GM12878 (cell line): Measurements from ENCODE around the gene NUP62. TPM values are rescaled to one million over a fixed set of nuclear protein-coding genes. Genes with fewer than 3 reads are reported as not detected.
A peak's percentile ranks its signal among the peaks of the same experiment; 100 is the strongest.

Source experiments
- ATAC-seq: fragments of 200-7000 bp; cut with Tn5 transposase; 3 replicates; pipeline ENCODE4 v1.9.1; 2020; ENCODE audit warnings: mild to moderate bottlenecking, moderate library complexity
- BruUV-seq: library from RNA; stranded (reverse); fragments of 400-500 nt; replicated peaks from 2 replicates; lab custom pipeline; 2021; lab: Mats Ljungman, UMichigan
- CTCF ChIA-PET: fragments of 300-600 bp; sonication (Branson Sonifier 250); formaldehyde crosslinking; extraction: SDS; loops from one replicate; lab custom pipeline; 2021; ENCODE audit warnings: inconsistent platforms; lab: Yijun Ruan, JAX
- POLR2A ChIA-PET: fragments of 350-600 bp; formaldehyde crosslinking; extraction: SDS; loops from one replicate; lab custom pipeline; 2021; ENCODE audit warnings: inconsistent platforms; lab: Charles Lee
- RAD21 ChIA-PET: fragments of 300-600 bp; sonication (Branson Sonifier 250); formaldehyde crosslinking; loops from one replicate; lab custom pipeline; 2023; ENCODE audit warnings: antibody characterized with exemption; ENCODE audit not compliant: unreplicated experiment; lab: Charles Lee
- SMC1A ChIA-PET: fragments of 300-600 bp; sonication (Branson Sonifier 250); formaldehyde crosslinking; loops from one replicate; lab custom pipeline; 2023; ENCODE audit not compliant: unreplicated experiment, uncharacterized antibody; lab: Charles Lee
- DNase-seq: peaks from one replicate; pipeline ENCODE4 v3.0.0-alpha.2; 2011; ENCODE audit warnings: low read depth, low spot score
- FAIRE-seq: peaks from 3 replicates; lab custom pipeline; 2011; peaks lifted over from hg19 to GRCh38; lab: Jason Lieb, UNC
- H2AFZ ChIP-seq: 2 replicates; pipeline ENCODE4 v1.6.0; 2011; ENCODE audit warnings: low read depth, low read length, control low read depth; ENCODE audit not compliant: control insufficient read depth
- H3K27ac ChIP-seq: 2 replicates; pipeline ENCODE4 v1.5.1; 2011; ENCODE audit warnings: control low read depth; ENCODE audit not compliant: control insufficient read depth, insufficient read depth
- H3K27me3 ChIP-seq, 2 experiments: replicated peaks in 1 of 2; 2 replicates each; pipeline versions ENCODE4 v1.6.0 to v1.6.1; 2011; ENCODE audit warnings: low read length in 1 of 2; ENCODE audit not compliant: control insufficient read depth in 2 of 2, insufficient read depth in 2 of 2
- H3K36me3 ChIP-seq, 2 experiments: 2 replicates each; pipeline ENCODE4 v1.5.1; 2011; ENCODE audit warnings: low read length in 1 of 2; ENCODE audit not compliant: control insufficient read depth in 2 of 2, insufficient read depth in 2 of 2
- H3K4me1 ChIP-seq: 2 replicates; pipeline ENCODE4 v1.6.1; 2011; ENCODE audit warnings: mild to moderate bottlenecking, low read length, moderate library complexity, mixed read lengths; ENCODE audit not compliant: control insufficient read depth, insufficient read depth
- H3K4me2 ChIP-seq: 2 replicates; pipeline ENCODE4 v1.6.0; 2011; ENCODE audit warnings: control low read depth; ENCODE audit not compliant: control insufficient read depth, insufficient read depth
- H3K4me3 ChIP-seq: fragments of 200-600 bp; sonication (generic); 2 replicates; pipeline ENCODE4 v1.5.1; 2016
- H3K79me2 ChIP-seq: 2 replicates; pipeline ENCODE4 v1.6.0; 2011; ENCODE audit warnings: low read length; ENCODE audit not compliant: control insufficient read depth, insufficient read depth
- H3K9ac ChIP-seq: 2 replicates; pipeline ENCODE4 v1.8.0; 2011; ENCODE audit warnings: low read length, control low read depth, mixed read lengths; ENCODE audit not compliant: control insufficient read depth, insufficient read depth
- H3K9me3 ChIP-seq: replicated peaks from 3 replicates; pipeline ENCODE4 v1.5.1; 2011; ENCODE audit warnings: mild to moderate bottlenecking, low read length; ENCODE audit not compliant: control insufficient read depth, insufficient read depth
- H4K20me1 ChIP-seq: 2 replicates; pipeline ENCODE4 v1.6.0; 2011; ENCODE audit not compliant: control insufficient read depth, insufficient read depth
- CBFB ChIP-seq: IDR thresholded peaks from 2 replicates; pipeline ENCODE4 v1.6.1; 2016; ENCODE audit warnings: antibody characterized with exemption, low read depth
- ESRRA ChIP-seq: IDR thresholded peaks from 2 replicates; pipeline ENCODE4 v1.6.1; 2012; ENCODE audit warnings: mild to moderate bottlenecking, low read length, improper control_type of control experiment
- FOXM1 ChIP-seq: IDR thresholded peaks from 2 replicates; pipeline ENCODE4 v1.6.1; 2012; ENCODE audit warnings: low read depth, mild to moderate bottlenecking, inconsistent platforms, low read length, moderate library complexity
- MAX ChIP-seq: IDR thresholded peaks from 2 replicates; pipeline ENCODE4 v1.6.1; 2012; ENCODE audit warnings: low read depth, low read length, improper control_type of control experiment
- MYB ChIP-seq: fragments of 150-350 bp; IDR thresholded peaks from 2 replicates; pipeline ENCODE4 v1.6.1; 2014; ENCODE audit warnings: mild to moderate bottlenecking, low read depth, low read length, borderline replicate concordance
- NFIC ChIP-seq: IDR thresholded peaks from 2 replicates; pipeline ENCODE4 v1.6.1; 2012; ENCODE audit warnings: low read depth, mild to moderate bottlenecking, inconsistent platforms, low read length, moderate library complexity
- POLR2AphosphoS2 ChIP-seq: IDR thresholded peaks from 2 replicates; pipeline ENCODE4 v1.6.1; 2011; ENCODE audit warnings: low read depth, mild to moderate bottlenecking, low read length, improper control_type of control experiment, moderate library complexity
- PRDM15 ChIP-seq: fragments of 450-650 bp; formaldehyde crosslinking; IDR thresholded peaks from 2 replicates; pipeline ENCODE4 v1.4.0; 2020; ENCODE audit warnings: mild to moderate bottlenecking, moderate library complexity
- TCF3 ChIP-seq: IDR thresholded peaks from 2 replicates; pipeline ENCODE4 v1.6.1; 2012; ENCODE audit warnings: low read depth, mild to moderate bottlenecking, low read length, borderline replicate concordance; ENCODE audit not compliant: insufficient read depth
- USF2 ChIP-seq: IDR thresholded peaks from 2 replicates; pipeline ENCODE4 v1.6.1; 2011; ENCODE audit warnings: low read depth, low read length, improper control_type of control experiment, borderline replicate concordance
- ZNF217 ChIP-seq: fragments of 450-650 bp; IDR thresholded peaks from 2 replicates; pipeline ENCODE4 v1.6.1; 2017; ENCODE audit warnings: antibody characterized with exemption, mild to moderate bottlenecking
- WGBS: methylation state at CpG from one replicate; pipeline ENCODE4 v1.1.6; 2016; ENCODE audit warnings: low lambda C conversion rate; ENCODE audit not compliant: insufficient replicate concordance, insufficient coverage; ENCODE audit errors: missing lambda C conversion rate; 5-methylcytosine and 5-hydroxymethylcytosine counted together
- in situ Hi-C: fragments of 300-500 bp; cut with MboI; formaldehyde crosslinking; loops from 9 replicates; pipeline ENCODE4 v1.14.3; 2018; ENCODE audit warnings: mixed read lengths
- intact Hi-C: fragments of 100-400 bp; cut with micrococcal nuclease; formaldehyde crosslinking; loops from one replicate; pipeline ENCODE4 v1.14.2; 2022; ENCODE audit not compliant: unreplicated experiment
- polyA plus RNA-seq, 11 experiments: library from polyadenylated mRNA; depleted of rRNA in 4 of 11; unstranded in 6 of 11; stranded (reverse) in 5 of 11; fragments of >200 nt; fragmentation: Nextera tagmentation in 4 of 11; fragmentation: Illumina TruSeq in 1 of 11; extraction: Ambion mirVana in 4 of 11; extraction: Trizol in 1 of 11; gene quantifications; 1 replicate in 1 of 11; 2 replicates in 10 of 11; pipeline versions ENCODE4 v1.2.1 to v1.2.3, GENCODE V29; 2011 to 2016; ENCODE audit warnings: inconsistent platforms in 2 of 11, missing spikeins in 2 of 11, low read depth in 1 of 11
- total RNA-seq, 4 experiments: library from RNA; depleted of rRNA in 3 of 4; stranded (reverse); fragments of >200 nt in 3 of 4; fragmentation: Illumina TruSeq in 1 of 4; extraction: Trizol in 1 of 4; gene quantifications; 2 replicates each; pipeline versions ENCODE4 v1.2.1 to v1.2.3, GENCODE V29; 2013 to 2021
- TF ChIP-seq, protein P1 (sequence below): IDR thresholded peaks from 2 replicates; pipeline ENCODE4 v1.6.1; 2011; ENCODE audit warnings: mild to moderate bottlenecking, low read depth, low read length, moderate library complexity; ENCODE audit not compliant: insufficient replicate concordance

The NUP62 gene
- total and polyA plus RNA-seq, 10 of the 15 experiments (the other 5 are each of a cell fraction or from before 2014, with no cell fraction given) = 19.5 to 110 (median 66.9) TPM

DNA sequence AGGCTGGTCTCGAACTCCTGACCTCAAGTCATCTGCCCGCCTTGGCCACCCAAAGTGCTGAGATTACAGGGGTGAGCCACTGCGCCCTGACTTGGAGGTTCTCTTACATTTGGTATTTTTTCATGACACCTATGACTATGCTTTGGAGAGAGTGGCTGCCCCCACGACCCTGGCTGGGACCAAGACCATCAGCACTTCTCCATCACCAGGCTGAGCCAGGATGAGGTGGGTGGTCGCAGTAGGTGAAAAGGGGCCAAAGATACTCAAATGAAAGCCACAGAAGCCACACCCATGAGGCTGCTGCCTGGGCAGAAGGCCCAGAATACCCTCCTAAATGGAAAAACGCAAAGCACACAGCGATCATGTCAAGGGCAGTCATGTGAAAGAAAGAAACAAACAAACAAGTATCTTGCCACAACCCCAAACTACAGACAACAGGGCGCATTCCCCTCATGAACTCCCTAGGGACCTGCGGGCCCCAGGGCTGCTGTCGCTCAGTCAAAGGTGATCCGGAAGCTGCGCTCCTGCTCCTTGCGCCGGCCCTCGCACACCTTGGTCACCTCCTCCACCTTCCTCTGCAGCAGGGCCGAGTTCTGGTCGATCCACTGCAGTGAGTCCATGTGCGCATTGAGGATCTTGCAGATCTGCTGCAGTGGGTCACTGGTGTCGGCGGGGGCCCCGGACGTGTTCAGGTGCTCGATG, 21.4 kb downstream of the NUP62 start:
- ATAC-seq (no peak), FAIRE-seq (no peak), DNase-seq (peak; percentile 59)
- ChIA-PET POLR2A (interaction anchor here (0.6 to 4.1 kb wide), 11 partner anchors 7 to 435 kb away, joined by 3 to 47 read pairs (median 6); partner anchors contain the start of genes ATF5 and IL4I1), CTCF (interaction anchor here (0.6 to 9.0 kb wide), 5 partner anchors 9 to 20 kb away, joined by 3 to 71 read pairs (median 4); partner anchors contain the start of gene IL4I1), SMC1A (interaction anchor here (0.7 to 8.8 kb wide), 6 partner anchors 8 to 31 kb away, joined by 3 to 110 read pairs (median 5); partner anchors contain the start of genes AKT1S1, IL4I1 and TBC1D17), RAD21 (interaction anchor here (0.8 to 3.1 kb wide), 7 partner anchors 11 to 39 kb away, joined by 3 to 34 read pairs (median 5); partner anchors contain the start of genes ATF5, IL4I1 and NUP62)
- Histone ChIP-seq H2AFZ (no peak overlapping the region), H3K4me2 (peak overlapping the region; percentile 12), H3K9me3 (no peaks in the 10 kb centered on the region; the same call in 2 of the 3 replicates), H3K36me3 (peaks cover 18 to 26% of the 10 kb centered on the region in 2 experiments), H3K27me3 (no peaks in the 10 kb centered on the region), H3K79me2 (peaks cover 46% of the 10 kb centered on the region), H3K4me1 (peaks cover 79% of the 10 kb centered on the region), H3K4me3 (no peak overlapping the region), H3K9ac (peak overlapping the region; percentile 32; the same call in 1 of the 2 replicates), H4K20me1 (peaks cover 3% of the 10 kb centered on the region; the same call in 1 of the 2 replicates), H3K27ac (peak overlapping the region; percentile 81)
- no TSS peak for BruUV-seq
- in situ Hi-C loops (no loop called here), intact Hi-C loops (loop anchor here (1.0 kb wide), 1 partner anchor 11 kb away; no protein-coding TSS in a partner anchor)
- 27% methylated on average over 23 of the region's 23 CpGs for WGBS
- TF ChIP-seq ZNF217 (0 out of 2 replicates have a peak, but pooled peaks have one; percentile 18), FOXM1 (no peak), TCF3 (no peak), MYB (no peak), CBFB (0 out of 2 replicates have a peak, but pooled peaks have one; percentile 33), NFIC (no peak; the same call in 1 of the 2 replicates), ESRRA (no peak), PRDM15 (CRISPR knock-in tag) (no peak), USF2 (no peak), MAX (no peak), POLR2AphosphoS2 (no peak)
- TF ChIP-seq, protein P1, sequence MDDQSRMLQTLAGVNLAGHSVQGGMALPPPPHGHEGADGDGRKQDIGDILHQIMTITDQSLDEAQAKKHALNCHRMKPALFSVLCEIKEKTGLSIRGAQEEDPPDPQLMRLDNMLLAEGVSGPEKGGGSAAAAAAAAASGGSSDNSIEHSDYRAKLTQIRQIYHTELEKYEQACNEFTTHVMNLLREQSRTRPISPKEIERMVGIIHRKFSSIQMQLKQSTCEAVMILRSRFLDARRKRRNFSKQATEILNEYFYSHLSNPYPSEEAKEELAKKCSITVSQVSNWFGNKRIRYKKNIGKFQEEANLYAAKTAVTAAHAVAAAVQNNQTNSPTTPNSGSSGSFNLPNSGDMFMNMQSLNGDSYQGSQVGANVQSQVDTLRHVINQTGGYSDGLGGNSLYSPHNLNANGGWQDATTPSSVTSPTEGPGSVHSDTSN = no peak
